GM12878 (cell line): Measurements from ENCODE around the gene TMEM201. TPM values are rescaled to one million over a fixed set of nuclear protein-coding genes. Genes with fewer than 3 reads are reported as not detected.

Experiments used
- ATF7 ChIP-seq: fragments of 450-650 bp; IDR thresholded peaks from 2 replicates; pipeline ENCODE4 v1.6.1; 2016; ENCODE audit warnings: low read depth, mild to moderate bottlenecking
- BMI1 ChIP-seq: fragments of 450-650 bp; IDR thresholded peaks from 2 replicates; pipeline ENCODE4 v1.6.1; 2016; ENCODE audit warnings: mild to moderate bottlenecking, moderate library complexity, borderline replicate concordance
- BRCA1 ChIP-seq: IDR thresholded peaks from 2 replicates; pipeline ENCODE4 v1.6.1; 2011; ENCODE audit warnings: low read depth, low read length, improper control_type of control experiment
- EED ChIP-seq: sonication (generic); IDR thresholded peaks from 2 replicates; pipeline ENCODE4 v1.6.1; 2016; ENCODE audit warnings: antibody characterized with exemption, low read depth
- ETV6 ChIP-seq, 2 experiments: fragments of 450-650 bp in 1 of 2; IDR thresholded peaks in 1 of 2; conservative IDR thresholded peaks in 1 of 2; 2 replicates each; pipeline ENCODE4 v1.6.1; 2014; ENCODE audit warnings: antibody characterized with exemption in 1 of 2, borderline replicate concordance in 1 of 2, low read depth in 1 of 2, mild to moderate bottlenecking in 1 of 2, moderate library complexity in 1 of 2
- FOS ChIP-seq: IDR thresholded peaks from 3 replicates; pipeline ENCODE4 v1.6.1; 2011; ENCODE audit warnings: borderline replicate concordance; ENCODE audit not compliant: insufficient read length; ENCODE audit errors: extremely low read depth
- JUNB ChIP-seq: IDR thresholded peaks from 2 replicates; pipeline ENCODE4 v1.6.1; 2016; ENCODE audit warnings: antibody characterized with exemption, mild to moderate bottlenecking
- KAT2A ChIP-seq: conservative IDR thresholded peaks from 2 replicates; pipeline ENCODE4 v1.6.1; 2011; ENCODE audit warnings: low read depth, low read length; ENCODE audit not compliant: control insufficient read depth
- NFXL1 ChIP-seq: fragments of 450-650 bp; IDR thresholded peaks from 2 replicates; pipeline ENCODE4 v1.6.1; 2017; ENCODE audit warnings: antibody characterized with exemption, mild to moderate bottlenecking, borderline replicate concordance
- NR2F1 ChIP-seq: fragments of 450-650 bp; conservative IDR thresholded peaks from 2 replicates; pipeline ENCODE4 v1.6.1; 2017; ENCODE audit warnings: mild to moderate bottlenecking
- PAX5 ChIP-seq: IDR thresholded peaks from 2 replicates; pipeline ENCODE4 v1.6.1; 2011; ENCODE audit warnings: low read depth, low read length, borderline replicate concordance
- POLR2AphosphoS2 ChIP-seq: IDR thresholded peaks from 2 replicates; pipeline ENCODE4 v1.6.1; 2011; ENCODE audit warnings: low read depth, mild to moderate bottlenecking, low read length, improper control_type of control experiment, moderate library complexity
- RAD21 ChIP-seq: IDR thresholded peaks from 2 replicates; pipeline ENCODE4 v1.6.1; 2011; ENCODE audit warnings: mild to moderate bottlenecking, low read depth, low read length, moderate library complexity; ENCODE audit not compliant: insufficient read depth
- RB1 ChIP-seq: fragments of 450-650 bp; formaldehyde crosslinking; IDR thresholded peaks from 2 replicates; pipeline ENCODE4 v1.6.1; 2017; ENCODE audit warnings: mild to moderate bottlenecking, borderline replicate concordance
- RCOR1 ChIP-seq: conservative IDR thresholded peaks from 2 replicates; pipeline ENCODE4 v1.6.1; 2012; ENCODE audit warnings: low read depth, low read length, improper control_type of control experiment
- SIX5 ChIP-seq: IDR thresholded peaks from 2 replicates; pipeline ENCODE4 v1.6.1; 2011; ENCODE audit warnings: mild to moderate bottlenecking, low read depth, low read length, moderate library complexity; ENCODE audit not compliant: severe bottlenecking
- SMC3 ChIP-seq: IDR thresholded peaks from 2 replicates; pipeline ENCODE4 v1.6.1; 2011; ENCODE audit warnings: low read length, improper control_type of control experiment, borderline replicate concordance
- SREBF2 ChIP-seq: IDR thresholded peaks from 2 replicates; pipeline ENCODE4 v1.6.1; 2012; ENCODE audit warnings: mild to moderate bottlenecking, low read length
- YBX1 ChIP-seq: fragments of 450-650 bp; IDR thresholded peaks from 2 replicates; pipeline ENCODE4 v1.6.1; 2016; ENCODE audit warnings: antibody characterized with exemption
- ZNF384 ChIP-seq: IDR thresholded peaks from 2 replicates; pipeline ENCODE4 v1.6.1; 2012; ENCODE audit warnings: low read depth, mild to moderate bottlenecking, low read length, improper control_type of control experiment, borderline replicate concordance
- ZZZ3 ChIP-seq: IDR thresholded peaks from 2 replicates; pipeline ENCODE4 v1.6.1; 2011; ENCODE audit warnings: low read depth; ENCODE audit not compliant: control insufficient read depth, insufficient read length
- polyA plus RNA-seq, 11 experiments: library from polyadenylated mRNA; depleted of rRNA in 4 of 11; unstranded in 6 of 11; stranded (reverse) in 5 of 11; fragments of >200 nt; fragmentation: Nextera tagmentation in 4 of 11; fragmentation: Illumina TruSeq in 1 of 11; extraction: Ambion mirVana in 4 of 11; extraction: Trizol in 1 of 11; gene quantifications; 1 replicate in 1 of 11; 2 replicates in 10 of 11; pipeline versions ENCODE4 v1.2.1 to v1.2.3, GENCODE V29; 2011 to 2016; ENCODE audit warnings: inconsistent platforms in 2 of 11, missing spikeins in 2 of 11, low read depth in 1 of 11
- total RNA-seq, 4 experiments: library from RNA; depleted of rRNA in 3 of 4; stranded (reverse); fragments of >200 nt in 3 of 4; fragmentation: Illumina TruSeq in 1 of 4; extraction: Trizol in 1 of 4; gene quantifications; 2 replicates each; pipeline versions ENCODE4 v1.2.1 to v1.2.3, GENCODE V29; 2013 to 2021
- TF ChIP-seq, protein P1 (sequence below): fragments of 150-350 bp; IDR thresholded peaks from 2 replicates; pipeline ENCODE4 v1.6.1; 2016; ENCODE audit warnings: low read depth, low read length
- TF ChIP-seq, protein P2 (sequence below): fragments of 450-650 bp; IDR thresholded peaks from 2 replicates; pipeline ENCODE4 v1.6.1; 2017; ENCODE audit warnings: borderline replicate concordance
- TF ChIP-seq, protein P3 (sequence below): fragments of 450-650 bp; IDR thresholded peaks from 2 replicates; pipeline ENCODE4 v1.6.1; 2018; ENCODE audit warnings: borderline replicate concordance, mild to moderate bottlenecking; ENCODE audit not compliant: partially characterized antibody
- TF ChIP-seq, protein P4 (sequence below): IDR thresholded peaks from 2 replicates; pipeline ENCODE4 v1.6.1; 2012; ENCODE audit warnings: low read depth, low read length, improper control_type of control experiment

The TMEM201 gene
- total and polyA plus RNA-seq, 10 of the 15 experiments (the other 5 are each of a cell fraction or from before 2014, with no cell fraction given), result 0.13 to 26.6 (median 6.1) TPM

DNA sequence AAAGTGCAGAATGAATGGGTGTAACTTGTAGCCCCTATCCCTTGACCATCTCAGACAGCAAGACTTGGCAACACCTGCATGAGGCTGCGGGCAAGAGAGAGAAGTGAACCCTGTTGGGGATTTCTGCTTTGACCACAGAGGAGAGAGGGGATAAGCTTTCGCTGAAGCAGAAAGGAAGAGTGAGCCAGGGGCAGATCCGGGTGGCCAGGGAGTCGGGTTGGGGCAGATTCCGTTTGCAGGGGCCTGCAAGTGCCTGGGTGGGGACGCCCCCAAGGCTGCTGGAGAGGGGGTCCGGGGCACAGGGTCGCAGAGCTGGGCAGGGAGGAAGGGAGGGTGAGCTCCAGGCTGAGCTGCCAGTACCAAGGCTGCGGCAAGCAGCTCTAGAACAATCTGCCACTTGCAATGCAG is 37.5 kb downstream of the TMEM201 start (continued):
- TF ChIP-seq, protein P1, sequence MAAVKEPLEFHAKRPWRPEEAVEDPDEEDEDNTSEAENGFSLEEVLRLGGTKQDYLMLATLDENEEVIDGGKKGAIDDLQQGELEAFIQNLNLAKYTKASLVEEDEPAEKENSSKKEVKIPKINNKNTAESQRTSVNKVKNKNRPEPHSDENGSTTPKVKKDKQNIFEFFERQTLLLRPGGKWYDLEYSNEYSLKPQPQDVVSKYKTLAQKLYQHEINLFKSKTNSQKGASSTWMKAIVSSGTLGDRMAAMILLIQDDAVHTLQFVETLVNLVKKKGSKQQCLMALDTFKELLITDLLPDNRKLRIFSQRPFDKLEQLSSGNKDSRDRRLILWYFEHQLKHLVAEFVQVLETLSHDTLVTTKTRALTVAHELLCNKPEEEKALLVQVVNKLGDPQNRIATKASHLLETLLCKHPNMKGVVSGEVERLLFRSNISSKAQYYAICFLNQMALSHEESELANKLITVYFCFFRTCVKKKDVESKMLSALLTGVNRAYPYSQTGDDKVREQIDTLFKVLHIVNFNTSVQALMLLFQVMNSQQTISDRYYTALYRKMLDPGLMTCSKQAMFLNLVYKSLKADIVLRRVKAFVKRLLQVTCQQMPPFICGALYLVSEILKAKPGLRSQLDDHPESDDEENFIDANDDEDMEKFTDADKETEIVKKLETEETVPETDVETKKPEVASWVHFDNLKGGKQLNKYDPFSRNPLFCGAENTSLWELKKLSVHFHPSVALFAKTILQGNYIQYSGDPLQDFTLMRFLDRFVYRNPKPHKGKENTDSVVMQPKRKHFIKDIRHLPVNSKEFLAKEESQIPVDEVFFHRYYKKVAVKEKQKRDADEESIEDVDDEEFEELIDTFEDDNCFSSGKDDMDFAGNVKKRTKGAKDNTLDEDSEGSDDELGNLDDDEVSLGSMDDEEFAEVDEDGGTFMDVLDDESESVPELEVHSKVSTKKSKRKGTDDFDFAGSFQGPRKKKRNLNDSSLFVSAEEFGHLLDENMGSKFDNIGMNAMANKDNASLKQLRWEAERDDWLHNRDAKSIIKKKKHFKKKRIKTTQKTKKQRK, result no peak
- TF ChIP-seq POLR2AphosphoS2 (no peak), ZNF384 (no peak), ETV6 (conservative IDR thresholded peaks at IDR 0.05 in 1 of 2, IDR thresholded peaks at IDR 0.05 in 1 of 2; ENCODE audit: borderline replicate concordance in 1 of 2, low read depth in 1 of 2) (peak in 1 of 2 experiments; percentile 66; a peak in 1 of 4 replicates), KAT2A (no peak), ZZZ3 (no peak), BRCA1 (no peak), ATF7 (no peak), JUNB (0 out of 2 replicates have a peak, but pooled peaks have one; percentile 17), SIX5 (no peak), RAD21 (no peak), BMI1 (0 out of 2 replicates have a peak, but pooled peaks have one; percentile 9), FOS (no peak), SMC3 (0 out of 2 replicates have a peak, but pooled peaks have one; percentile 4), PAX5 (peak; percentile 88), EED (peak; percentile 93), RCOR1 (no peak), SREBF2 (no peak), RB1 (no peak), NFXL1 (no peak), YBX1 (no peak), NR2F1 (0 out of 2 replicates have a peak, but pooled peaks have one; percentile 92)
- TF ChIP-seq, protein P2, sequence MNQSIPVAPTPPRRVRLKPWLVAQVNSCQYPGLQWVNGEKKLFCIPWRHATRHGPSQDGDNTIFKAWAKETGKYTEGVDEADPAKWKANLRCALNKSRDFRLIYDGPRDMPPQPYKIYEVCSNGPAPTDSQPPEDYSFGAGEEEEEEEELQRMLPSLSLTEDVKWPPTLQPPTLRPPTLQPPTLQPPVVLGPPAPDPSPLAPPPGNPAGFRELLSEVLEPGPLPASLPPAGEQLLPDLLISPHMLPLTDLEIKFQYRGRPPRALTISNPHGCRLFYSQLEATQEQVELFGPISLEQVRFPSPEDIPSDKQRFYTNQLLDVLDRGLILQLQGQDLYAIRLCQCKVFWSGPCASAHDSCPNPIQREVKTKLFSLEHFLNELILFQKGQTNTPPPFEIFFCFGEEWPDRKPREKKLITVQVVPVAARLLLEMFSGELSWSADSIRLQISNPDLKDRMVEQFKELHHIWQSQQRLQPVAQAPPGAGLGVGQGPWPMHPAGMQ, result no peak
- TF ChIP-seq, protein P3, sequence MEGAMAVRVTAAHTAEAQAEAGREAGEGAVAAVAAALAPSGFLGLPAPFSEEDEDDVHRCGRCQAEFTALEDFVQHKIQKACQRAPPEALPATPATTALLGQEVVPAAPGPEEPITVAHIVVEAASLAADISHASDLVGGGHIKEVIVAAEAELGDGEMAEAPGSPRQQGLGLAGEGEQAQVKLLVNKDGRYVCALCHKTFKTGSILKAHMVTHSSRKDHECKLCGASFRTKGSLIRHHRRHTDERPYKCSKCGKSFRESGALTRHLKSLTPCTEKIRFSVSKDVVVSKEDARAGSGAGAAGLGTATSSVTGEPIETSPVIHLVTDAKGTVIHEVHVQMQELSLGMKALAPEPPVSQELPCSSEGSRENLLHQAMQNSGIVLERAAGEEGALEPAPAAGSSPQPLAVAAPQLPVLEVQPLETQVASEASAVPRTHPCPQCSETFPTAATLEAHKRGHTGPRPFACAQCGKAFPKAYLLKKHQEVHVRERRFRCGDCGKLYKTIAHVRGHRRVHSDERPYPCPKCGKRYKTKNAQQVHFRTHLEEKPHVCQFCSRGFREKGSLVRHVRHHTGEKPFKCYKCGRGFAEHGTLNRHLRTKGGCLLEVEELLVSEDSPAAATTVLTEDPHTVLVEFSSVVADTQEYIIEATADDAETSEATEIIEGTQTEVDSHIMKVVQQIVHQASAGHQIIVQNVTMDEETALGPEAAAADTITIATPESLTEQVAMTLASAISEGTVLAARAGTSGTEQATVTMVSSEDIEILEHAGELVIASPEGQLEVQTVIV, result no peak
- TF ChIP-seq, protein P4, sequence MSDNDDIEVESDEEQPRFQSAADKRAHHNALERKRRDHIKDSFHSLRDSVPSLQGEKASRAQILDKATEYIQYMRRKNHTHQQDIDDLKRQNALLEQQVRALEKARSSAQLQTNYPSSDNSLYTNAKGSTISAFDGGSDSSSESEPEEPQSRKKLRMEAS, result no peak
